Endothelial cell of umbilical vein (primary cell): Measurements from ENCODE around the gene ZEB1. TPM values are rescaled to one million over a fixed set of nuclear protein-coding genes. Genes with fewer than 3 reads are reported as not detected.

Source experiments
- BruUV-seq: library from RNA; stranded (reverse); fragments of 400-500 nt; replicated peaks from 2 replicates; lab custom pipeline; 2021; lab: Mats Ljungman, UMichigan
- CTCF ChIA-PET: fragments of 300-600, 350-600 bp; sonication (Branson Sonifier 250); formaldehyde crosslinking; loops from one replicate; lab custom pipeline; 2021; ENCODE audit warnings: antibody characterized with exemption, inconsistent platforms; lab: Charles Lee
- POLR2A ChIA-PET: fragments of 300-600, 350-600 bp; sonication (Branson Sonifier 250); formaldehyde crosslinking; loops from one replicate; lab custom pipeline; 2021; ENCODE audit warnings: antibody characterized with exemption, inconsistent platforms; lab: Charles Lee
- DNase-seq: peaks from one replicate; pipeline ENCODE4 v3.0.0-alpha.2; 2011; ENCODE audit warnings: low read depth, low spot score
- FAIRE-seq: peaks from 2 replicates; lab custom pipeline; 2011; peaks lifted over from hg19 to GRCh38; lab: Jason Lieb, UNC
- H2AFZ ChIP-seq: 2 replicates; pipeline ENCODE4 v1.6.0; 2012; ENCODE audit warnings: low read depth, low read length, control low read depth, inconsistent platforms
- H3K27ac ChIP-seq: 2 replicates; pipeline ENCODE4 v1.5.1; 2011; ENCODE audit warnings: low read depth, mild to moderate bottlenecking, control low read depth, low read length, moderate library complexity; ENCODE audit not compliant: insufficient read depth
- H3K27me3 ChIP-seq, 2 experiments: 2 replicates each; pipeline versions ENCODE4 v1.6.0 to v1.6.1; 2011; ENCODE audit warnings: low read length in 2 of 2, mixed read lengths in 1 of 2; ENCODE audit not compliant: control insufficient read depth in 2 of 2, insufficient read depth in 2 of 2
- H3K36me3 ChIP-seq, 2 experiments: 2 replicates in 1 of 2; 3 replicates in 1 of 2; pipeline ENCODE4 v1.5.1; 2011; ENCODE audit warnings: low read length in 2 of 2, mild to moderate bottlenecking in 1 of 2, moderate library complexity in 1 of 2; ENCODE audit not compliant: control insufficient read depth in 2 of 2, insufficient read depth in 2 of 2; ENCODE audit errors: extremely low read depth in 1 of 2
- H3K4me1 ChIP-seq: 3 replicates; pipeline ENCODE4 v1.5.1; 2011; ENCODE audit warnings: mild to moderate bottlenecking, low read length; ENCODE audit not compliant: control insufficient read depth, insufficient read depth; ENCODE audit errors: extremely low read depth
- H3K4me2 ChIP-seq: 2 replicates; pipeline ENCODE4 v1.6.1; 2011; ENCODE audit warnings: low read length, control low read depth, mixed read lengths; ENCODE audit not compliant: insufficient read depth
- H3K4me3 ChIP-seq, 3 experiments: fragments of 200-600 bp in 1 of 3; sonication (generic), shearing (Covaris generic) in 1 of 3; replicated peaks in 1 of 3; 2 replicates each; pipeline ENCODE4 v1.5.1; 2011 to 2016; ENCODE audit warnings: control low read depth in 3 of 3, low read length in 3 of 3, mild to moderate bottlenecking in 2 of 3, inconsistent platforms in 1 of 3, low read depth in 1 of 3, moderate library complexity in 1 of 3; ENCODE audit not compliant: insufficient read depth in 1 of 3
- H3K79me2 ChIP-seq: 2 replicates; pipeline ENCODE4 v1.6.0; 2012; ENCODE audit warnings: low read length, inconsistent platforms; ENCODE audit not compliant: control insufficient read depth, insufficient read depth
- H3K9ac ChIP-seq: replicated peaks from 2 replicates; pipeline ENCODE3; 2011; ENCODE audit warnings: low read length, control low read depth; ENCODE audit not compliant: insufficient read depth; ENCODE audit errors: extremely low read depth
- H3K9me1 ChIP-seq: replicated peaks from 3 replicates; pipeline ENCODE4 v1.6.0; 2011; ENCODE audit warnings: mild to moderate bottlenecking, low read length; ENCODE audit not compliant: control insufficient read depth, insufficient read depth; ENCODE audit errors: extremely low read depth
- H3K9me3 ChIP-seq: replicated peaks from 2 replicates; pipeline ENCODE4 v1.5.1; 2012; ENCODE audit warnings: low read length, inconsistent platforms; ENCODE audit not compliant: control insufficient read depth, insufficient read depth
- H4K20me1 ChIP-seq: replicated peaks from 2 replicates; pipeline ENCODE3; 2011; ENCODE audit warnings: mild to moderate bottlenecking, low read length; ENCODE audit not compliant: control insufficient read depth, insufficient read depth; ENCODE audit errors: extremely low read depth
- CTCF ChIP-seq, 2 donors: IDR thresholded peaks; 1 replicate in 1 of 2; 2 replicates in 1 of 2; pipeline ENCODE4 v1.5.1; 2011; ENCODE audit warnings: low read length in 2 of 2, mild to moderate bottlenecking in 2 of 2, moderate library complexity in 2 of 2, control low read depth in 1 of 2, inconsistent platforms in 1 of 2, low read depth in 1 of 2; ENCODE audit not compliant: insufficient read depth in 1 of 2; ENCODE audit errors: extremely low read depth in 1 of 2
- EZH2 ChIP-seq: IDR thresholded peaks from 2 replicates; pipeline ENCODE4 v1.6.1; 2012; ENCODE audit warnings: borderline replicate concordance, low read depth, mild to moderate bottlenecking, moderate library complexity, low read length, inconsistent platforms; ENCODE audit not compliant: severe bottlenecking
- FOS ChIP-seq: IDR thresholded peaks from 2 replicates; pipeline ENCODE4 v1.6.1; 2011; ENCODE audit warnings: mild to moderate bottlenecking, low read length, moderate library complexity, borderline replicate concordance; ENCODE audit not compliant: insufficient read depth
- GATA2 ChIP-seq: IDR thresholded peaks from 2 replicates; pipeline ENCODE4 v1.7.0; 2011; ENCODE audit warnings: low read depth, mild to moderate bottlenecking, moderate library complexity, mixed read lengths, low read length; ENCODE audit not compliant: insufficient read length, insufficient read depth
- JUN ChIP-seq: IDR thresholded peaks from 2 replicates; pipeline ENCODE4 v1.6.1; 2011; ENCODE audit warnings: borderline replicate concordance, low read depth; ENCODE audit not compliant: insufficient read length, insufficient read depth
- MYC ChIP-seq: IDR thresholded peaks from one replicate; pipeline ENCODE4 v1.6.1; 2011; ENCODE audit warnings: mild to moderate bottlenecking, low read depth, low read length
- POLR2A ChIP-seq: IDR thresholded peaks from 2 replicates; pipeline ENCODE4 v1.6.1; 2012; ENCODE audit warnings: low read depth, mild to moderate bottlenecking, control low read depth, low read length
- POLR2AphosphoS5 ChIP-seq: IDR thresholded peaks from 2 replicates; pipeline ENCODE4 v1.6.1; 2012; ENCODE audit warnings: low read depth, mild to moderate bottlenecking, control low read depth, low read length, moderate library complexity; ENCODE audit not compliant: insufficient read depth
- dilution Hi-C: fragments of 300-500 bp; cut with MboI; formaldehyde crosslinking; loops from one replicate; pipeline ENCODE4 v1.15.0; 2019; ENCODE audit warnings: low sequenced_read_pairs; ENCODE audit not compliant: extremely low pct_ligation_motif_present
- intact Hi-C: fragments of 100-400 bp; cut with micrococcal nuclease; formaldehyde crosslinking; loops from one replicate; pipeline ENCODE4 v1.10.0; 2022
- polyA plus RNA-seq, 4 experiments: library from polyadenylated mRNA; depleted of rRNA in 3 of 4; stranded (reverse) in 3 of 4; unstranded in 1 of 4; fragments of >200 nt; gene quantifications; 2 replicates each; pipeline versions ENCODE4 v1.2.1 to v1.2.3, GENCODE V29; 2011 to 2012; ENCODE audit warnings: missing spikeins in 1 of 4
- total RNA-seq: library from RNA; stranded (reverse); gene quantifications from 2 replicates; pipeline ENCODE4 v1.2.3, GENCODE V29; 2021
- TF ChIP-seq, protein P1 (sequence below): IDR thresholded peaks from 2 replicates; pipeline ENCODE4 v1.6.1; 2011; ENCODE audit not compliant: insufficient read depth, insufficient read length

Gene ZEB1
- total and polyA plus RNA-seq, 2 donors (not counting 3 experiments of a cell fraction or from before 2014, with no cell fraction given): 19.8 to 130 TPM

DNA sequence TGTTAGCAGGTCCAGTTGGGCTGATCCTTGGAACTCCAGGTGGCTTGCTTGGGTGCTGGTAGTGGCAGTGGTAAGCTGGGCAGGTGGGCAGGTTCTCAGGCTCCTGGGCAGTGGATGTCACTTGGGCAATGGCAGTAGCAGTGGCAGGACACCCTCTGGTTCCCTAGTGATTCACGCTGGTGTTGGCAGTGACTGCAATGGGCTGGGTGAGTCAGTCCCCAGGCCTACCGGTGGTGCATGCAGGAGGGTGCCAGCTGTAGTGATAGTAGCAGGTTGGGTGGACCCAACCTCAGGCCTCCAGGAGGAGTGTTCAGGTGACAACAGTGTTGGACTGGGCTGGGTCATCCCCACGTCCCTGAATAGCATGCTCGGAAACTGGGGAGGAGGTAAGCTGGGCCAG is 189.2 kb downstream of the ZEB1 start:
- dilution Hi-C loops: no loop called here
- Histone ChIP-seq H3K9ac (no peak overlapping the region), H3K27ac (no peak overlapping the region), H3K36me3 (peaks cover 16 to 20% of the 10 kb centered on the region in 2 experiments), H3K79me2 (peaks cover 44% of the 10 kb centered on the region), H2AFZ (no peak overlapping the region), H4K20me1 (no peaks in the 10 kb centered on the region), H3K4me2 (no peak overlapping the region), H3K4me3 (no peak overlapping the region), H3K9me3 (no peaks in the 10 kb centered on the region), H3K9me1 (no peaks in the 10 kb centered on the region), H3K27me3 (no peaks in the 10 kb centered on the region), H3K4me1 (no peaks in the 10 kb centered on the region)
- DNase-seq (no peak), FAIRE-seq (no peak)
- ChIA-PET POLR2A (no interaction called here), CTCF (interaction anchor here (1.0 kb wide), 1 partner anchor 10 kb away, joined by 6 read pairs; no protein-coding TSS in a partner anchor)
- no peak for TF ChIP-seq EZH2
- no peak for TF ChIP-seq CTCF (IDR thresholded peaks at IDR 0.05; ENCODE audit: extremely low read depth in 1 of 2, insufficient read depth in 1 of 2, low read depth in 1 of 2, low read length in 2 of 2)
- no peak for TF ChIP-seq FOS
- TF ChIP-seq, protein P1, sequence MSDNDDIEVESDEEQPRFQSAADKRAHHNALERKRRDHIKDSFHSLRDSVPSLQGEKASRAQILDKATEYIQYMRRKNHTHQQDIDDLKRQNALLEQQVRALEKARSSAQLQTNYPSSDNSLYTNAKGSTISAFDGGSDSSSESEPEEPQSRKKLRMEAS: no peak
- TF ChIP-seq GATA2: no peak
- TF ChIP-seq POLR2AphosphoS5: no peak
- TF ChIP-seq MYC: no peak
- no peak for TF ChIP-seq JUN
- no peak for TF ChIP-seq POLR2A
- BruUV-seq: no TSS peak
- intact Hi-C loops: no loop called here
